Measurements from ENCODE around the gene C3orf22.
A peak's percentile ranks its signal among the peaks of the same experiment; 100 is the strongest.
"Not testable (repeated sequence)": the region's sequence is repeated elsewhere in the genome, so short reads cannot be mapped to it uniquely, and the experiment has no call there.

C3orf22 gene, protein sequence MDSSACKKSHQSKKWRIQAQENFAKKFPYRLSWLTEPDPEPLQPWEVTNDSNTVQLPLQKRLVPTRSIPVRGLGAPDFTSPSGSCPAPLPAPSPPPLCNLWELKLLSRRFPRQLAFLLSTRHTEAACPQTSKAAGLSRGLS

DNA sequence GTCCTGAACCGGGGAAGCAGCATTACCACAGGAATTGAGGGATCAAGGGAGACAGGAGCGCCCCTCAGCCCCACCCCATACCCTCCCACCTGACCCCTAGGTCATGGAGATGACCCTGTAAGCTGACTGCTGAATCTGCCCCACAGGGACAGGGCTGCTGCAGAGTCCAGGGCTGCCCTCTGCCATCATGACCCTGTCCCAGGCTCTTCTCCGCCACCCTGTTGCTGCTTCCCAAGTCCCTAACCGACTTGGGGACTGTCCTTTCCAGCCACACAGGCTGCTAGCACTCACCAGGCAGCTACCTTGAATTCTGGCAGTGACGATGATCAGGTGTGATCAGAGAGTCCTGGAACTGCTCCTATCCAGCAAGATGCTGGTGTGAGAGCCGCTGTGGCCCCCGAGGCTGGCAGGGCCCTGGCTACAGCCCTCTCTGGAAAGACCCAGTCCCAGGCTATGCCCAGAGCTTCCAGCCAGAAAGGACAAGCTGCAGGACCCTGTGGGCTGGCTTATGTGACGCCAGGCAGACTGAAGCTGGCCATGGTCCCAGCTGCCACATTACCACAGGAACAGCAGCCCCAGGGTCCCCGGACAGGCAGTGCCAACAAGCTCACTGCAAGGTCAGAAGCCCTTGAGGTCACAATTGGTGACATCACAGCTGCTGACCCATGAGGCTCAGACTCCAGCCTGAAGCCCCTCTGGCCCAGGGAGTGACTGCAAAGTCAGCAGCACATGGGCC, at the start of gene C3orf22:
Gene C3orf22, minus strand, starts transcription at position 597 of the 736 bp plus-strand sequence. CDS start 5,542 bp downstream, outside the sequence.
- no peak for DNase-seq

DNA sequence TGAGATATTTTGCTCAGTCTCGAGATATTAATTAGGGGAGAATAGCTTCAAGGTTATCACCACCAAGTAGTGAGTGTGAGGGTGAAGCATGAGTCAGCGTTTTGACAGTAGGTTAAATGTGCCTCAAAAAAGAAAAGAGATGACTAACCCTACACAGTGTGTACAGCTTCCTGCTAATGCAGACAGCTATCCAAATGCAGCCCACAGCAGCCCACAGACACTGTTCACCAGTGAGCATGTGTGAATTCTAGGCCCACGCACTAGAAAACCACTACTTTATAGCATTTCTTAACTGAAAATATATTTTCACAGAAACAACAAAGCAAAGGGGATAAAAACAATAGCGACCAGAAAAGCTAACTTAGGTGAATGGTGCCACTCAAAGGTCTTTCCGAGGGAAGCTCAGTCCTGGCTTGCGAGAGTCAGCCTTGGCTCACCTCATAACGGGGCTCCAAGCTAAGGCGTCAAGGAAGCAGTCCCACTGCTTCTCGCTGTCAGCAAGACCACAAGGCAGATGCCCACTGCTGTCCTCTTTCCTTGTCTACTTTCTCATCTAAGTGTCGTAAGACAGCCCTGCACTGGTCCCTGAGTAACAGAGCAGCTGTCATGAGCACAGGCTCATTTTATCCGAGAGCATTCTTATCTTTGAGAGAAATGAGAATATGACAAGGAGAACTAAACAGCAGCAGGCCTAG, 48.6 kb upstream of the C3orf22 start:
- peak; percentile 3 for DNase-seq

DNA sequence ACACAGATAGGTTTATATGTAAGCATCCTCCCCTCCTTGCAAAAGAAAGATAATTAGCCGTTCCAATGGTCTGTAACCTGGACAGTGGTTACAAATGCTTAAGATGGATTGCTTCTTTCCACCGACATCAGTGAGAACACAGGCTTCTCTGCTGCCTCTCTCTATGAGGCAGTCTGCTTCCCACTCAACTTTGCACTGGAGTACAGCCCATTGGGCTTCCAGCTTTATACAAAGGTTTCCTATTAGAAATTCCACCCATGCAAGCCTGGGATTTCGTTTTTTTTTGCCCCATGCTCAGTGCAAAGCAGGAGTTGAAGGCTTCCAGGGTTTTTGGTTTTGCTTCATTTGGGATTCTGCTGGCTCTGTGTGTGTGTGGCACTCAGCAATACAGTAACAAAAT, 47.3 kb upstream of the C3orf22 start:
- DNase-seq = no peak

DNA sequence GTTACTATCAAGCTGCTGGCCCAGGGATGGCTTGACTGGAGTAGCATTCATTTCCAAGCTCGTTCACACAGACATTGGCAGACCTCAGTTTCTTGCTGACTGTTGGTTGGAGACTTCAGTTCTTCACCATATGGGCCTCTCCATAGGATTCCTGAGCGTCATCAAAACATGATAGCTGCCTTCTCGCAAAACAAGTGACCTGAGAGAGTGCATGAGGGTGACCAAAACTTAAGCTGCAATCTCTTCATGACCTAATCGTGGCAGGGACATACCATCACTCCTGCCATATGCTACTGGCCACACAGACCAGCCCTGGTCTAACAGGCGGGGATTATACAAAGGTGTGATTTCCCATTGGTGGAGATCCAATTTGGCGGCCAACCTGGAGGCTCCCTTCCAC, 46.0 kb upstream of the C3orf22 start:
- DNase-seq = no peak

DNA sequence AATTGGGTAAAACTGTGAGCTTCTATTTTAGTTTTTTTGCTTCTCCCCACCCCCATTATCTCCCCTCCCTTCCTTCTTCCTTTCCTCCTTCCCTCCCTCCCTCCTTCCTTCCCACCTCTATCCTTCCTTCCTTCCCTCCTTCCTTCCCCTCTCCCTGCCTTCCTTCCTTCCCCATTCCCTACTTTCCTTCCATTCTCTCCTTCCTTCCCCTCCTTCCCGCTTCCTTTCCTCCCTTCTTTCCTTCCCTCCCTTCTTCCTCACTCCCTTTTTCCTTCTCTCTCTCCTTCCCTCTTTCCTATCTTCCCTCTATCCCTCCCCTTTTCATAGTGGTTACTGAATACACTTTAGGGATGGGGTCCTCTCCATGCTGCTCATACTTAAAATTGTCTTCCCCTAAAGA, 40.4 kb upstream of the C3orf22 start:
- DNase-seq = no peak

DNA sequence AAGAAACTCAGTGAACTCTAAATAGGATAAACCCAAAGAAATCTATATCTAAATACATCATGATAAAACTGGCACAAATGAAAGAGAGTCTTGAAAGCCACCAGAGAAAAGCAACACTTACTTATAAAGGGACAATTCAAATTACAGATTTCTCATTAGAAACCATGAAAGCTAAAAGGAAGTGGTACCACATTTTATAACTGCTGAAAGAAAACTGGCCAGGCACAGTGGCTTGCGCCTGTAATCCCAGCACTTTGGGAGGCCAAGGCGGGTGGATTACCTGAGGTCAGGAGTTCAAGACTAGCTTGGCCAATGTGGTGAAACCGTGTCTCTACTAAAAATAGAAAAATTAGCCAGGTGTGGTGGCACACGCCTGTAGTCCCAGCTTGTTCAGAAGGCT, 36.7 kb upstream of the C3orf22 start:
- not testable (repeated sequence) for DNase-seq

DNA sequence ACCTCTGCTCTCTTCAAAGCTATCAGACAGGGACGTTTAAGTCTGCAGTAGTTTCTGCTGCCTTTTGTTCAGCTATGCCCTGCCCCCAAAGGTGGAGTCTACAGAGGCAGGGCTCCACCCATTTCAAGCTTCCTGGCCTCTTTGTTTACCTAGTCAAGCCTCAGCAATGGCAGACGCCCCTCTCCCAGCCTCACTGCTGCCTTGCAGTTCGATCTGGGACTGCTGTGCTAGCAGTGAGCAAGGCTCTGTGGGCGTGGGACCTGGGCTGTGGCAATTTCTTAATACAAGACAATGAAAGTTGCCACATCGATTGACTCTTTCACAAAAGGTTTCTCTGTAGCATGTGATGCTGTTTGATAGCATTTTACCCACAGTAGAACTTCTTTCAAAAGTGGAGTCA, 32.8 kb upstream of the C3orf22 start:
- not testable (repeated sequence) for DNase-seq

DNA sequence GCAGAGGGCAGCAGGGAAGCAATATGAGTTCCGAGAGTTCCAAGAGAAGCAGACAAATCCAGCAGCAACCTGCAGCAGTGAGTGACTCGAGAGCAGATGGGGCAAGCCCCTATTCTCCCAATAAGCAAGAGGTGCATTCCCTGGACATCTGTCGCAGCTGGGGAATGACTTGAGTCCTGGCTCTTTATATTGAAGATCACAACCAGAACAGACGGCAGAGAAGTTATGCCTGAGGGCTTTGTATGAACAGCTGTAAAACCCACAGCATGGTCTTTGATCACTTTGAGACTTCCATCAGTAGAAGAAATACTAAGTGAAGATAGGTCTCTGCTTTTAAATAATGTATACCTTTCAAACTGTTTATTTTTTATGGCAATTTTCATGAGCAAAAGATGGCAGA, 23.6 kb upstream of the C3orf22 start:
- no peak for DNase-seq

DNA sequence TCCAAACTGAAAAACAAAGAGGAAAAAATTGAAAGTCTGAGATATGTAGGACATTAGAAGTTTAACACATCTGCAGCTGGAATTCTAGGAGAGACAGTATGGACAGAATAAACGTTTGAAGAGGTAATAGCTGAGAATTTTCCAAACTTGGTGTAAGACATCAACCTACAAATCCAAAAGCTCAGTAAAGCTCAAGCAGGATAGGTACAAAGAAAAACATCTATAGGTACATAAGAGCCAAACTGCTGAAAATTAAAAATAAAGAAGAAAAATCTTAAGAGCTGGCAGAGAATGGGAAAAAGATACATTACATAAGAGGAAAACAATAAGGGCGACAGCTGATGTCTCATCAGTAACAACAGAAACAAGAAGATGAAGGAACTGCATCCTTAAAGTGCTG, 22.8 kb upstream of the C3orf22 start:
- no peak for DNase-seq

DNA sequence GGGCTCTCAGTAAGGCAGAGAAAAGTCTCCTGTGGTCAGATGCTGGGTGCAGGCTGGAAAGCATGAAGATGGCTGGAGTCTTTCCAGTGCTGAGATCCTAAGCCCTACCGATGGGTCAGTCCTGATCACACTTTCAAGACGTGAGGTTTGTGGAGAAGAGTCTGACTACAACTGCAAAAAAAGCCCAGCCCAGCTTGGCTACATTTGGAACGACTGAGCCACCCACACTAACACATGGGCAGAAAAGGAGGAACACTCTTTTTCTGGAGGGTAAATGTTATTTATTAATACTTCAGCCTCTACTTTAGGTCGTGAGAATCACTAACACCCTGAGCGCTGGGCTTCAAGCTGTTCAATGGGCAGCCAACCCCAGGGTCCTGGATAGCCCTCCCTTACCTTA, 22.0 kb upstream of the C3orf22 start:
- no peak for DNase-seq

DNA sequence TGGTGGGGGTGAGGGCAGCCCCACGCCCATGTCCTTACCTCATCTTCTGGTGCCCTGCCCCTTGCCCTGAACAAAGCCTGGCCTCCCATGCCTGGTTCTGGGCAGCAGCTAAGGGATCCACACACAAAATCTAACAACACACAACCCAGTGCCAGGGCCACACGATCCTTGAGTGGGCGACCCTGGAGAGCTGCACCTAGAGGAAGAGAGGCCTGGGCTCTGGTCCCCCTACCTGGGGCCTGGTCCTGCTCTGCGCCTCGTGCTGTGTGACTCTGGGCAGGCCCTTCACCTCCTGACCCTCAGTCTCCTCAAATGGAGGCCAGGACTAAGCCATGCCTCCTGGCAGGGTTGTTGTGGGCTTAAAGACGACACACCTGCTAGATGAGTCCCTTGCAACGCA, 20.0 kb upstream of the C3orf22 start:
- no peak for DNase-seq

DNA sequence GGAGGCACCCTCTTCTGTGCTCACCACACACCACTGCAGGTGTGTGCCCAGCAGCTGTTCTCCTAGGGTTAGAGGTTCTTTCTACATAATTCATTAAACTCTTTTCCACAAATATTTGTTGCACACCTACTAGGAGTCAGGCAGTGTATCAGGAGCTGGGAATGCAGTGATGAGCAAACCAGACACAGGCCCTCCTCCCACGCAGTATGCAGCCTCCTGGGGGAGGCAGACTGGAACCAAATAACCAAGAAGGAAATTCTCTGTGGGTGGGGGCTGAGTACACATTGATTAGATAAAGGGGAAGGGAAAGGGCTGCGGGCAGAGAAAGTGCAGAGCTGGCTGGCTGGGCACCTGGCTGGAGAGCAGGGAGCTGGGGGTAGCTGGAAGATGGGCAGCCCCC, 18.5 kb upstream of the C3orf22 start:
- DNase-seq = no peak

DNA sequence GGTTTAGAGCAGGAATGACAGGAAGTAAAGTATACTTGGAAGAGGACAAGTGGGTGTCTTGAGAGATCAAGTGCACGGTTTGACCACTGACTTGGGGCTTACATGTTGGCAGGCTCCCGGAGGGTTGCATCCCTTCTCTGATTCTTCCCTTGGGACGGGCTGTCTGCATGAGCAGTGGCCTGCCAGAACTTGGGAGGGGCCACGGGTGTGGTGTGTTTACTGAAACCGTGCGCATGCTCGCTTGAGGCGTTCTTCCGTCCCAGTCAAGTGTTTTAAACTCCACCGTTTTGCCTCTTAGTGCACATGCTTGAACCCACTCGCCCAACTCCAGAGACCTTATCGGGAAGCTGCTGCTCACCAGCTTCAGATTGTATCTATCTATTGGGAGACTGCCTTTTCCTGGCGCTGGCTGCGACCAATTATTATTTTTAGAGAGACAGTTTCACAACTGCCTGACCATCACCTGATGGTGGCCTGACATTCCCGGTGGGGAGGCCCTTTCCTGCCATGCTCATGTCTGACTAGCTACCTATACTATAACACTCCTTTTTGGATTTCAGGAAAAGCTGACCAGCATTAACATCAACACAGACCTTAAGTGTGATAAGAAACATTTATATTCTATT, 14.9 kb upstream of the C3orf22 start:
- DNase-seq = no peak

DNA sequence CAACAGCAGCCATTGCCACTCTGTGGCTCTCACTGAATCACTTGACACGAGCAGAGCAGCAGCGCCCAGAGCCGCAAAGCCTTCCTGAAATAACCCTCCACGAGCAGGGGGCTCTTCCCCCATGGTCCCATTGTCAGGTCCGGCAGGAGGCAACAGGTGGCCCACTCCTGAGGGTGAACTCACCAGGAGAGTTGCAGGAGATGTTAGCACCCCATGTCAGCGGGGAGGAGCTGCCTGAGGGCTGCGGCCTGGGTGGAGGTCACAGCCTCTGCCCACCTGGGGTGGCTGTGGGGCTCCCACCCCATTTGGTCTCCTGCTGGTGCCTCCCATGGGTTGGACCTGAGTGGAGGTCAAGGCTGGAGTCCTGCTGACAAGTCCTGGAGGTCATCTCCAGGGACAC, 12.3 kb upstream of the C3orf22 start:
- no peak for DNase-seq

DNA sequence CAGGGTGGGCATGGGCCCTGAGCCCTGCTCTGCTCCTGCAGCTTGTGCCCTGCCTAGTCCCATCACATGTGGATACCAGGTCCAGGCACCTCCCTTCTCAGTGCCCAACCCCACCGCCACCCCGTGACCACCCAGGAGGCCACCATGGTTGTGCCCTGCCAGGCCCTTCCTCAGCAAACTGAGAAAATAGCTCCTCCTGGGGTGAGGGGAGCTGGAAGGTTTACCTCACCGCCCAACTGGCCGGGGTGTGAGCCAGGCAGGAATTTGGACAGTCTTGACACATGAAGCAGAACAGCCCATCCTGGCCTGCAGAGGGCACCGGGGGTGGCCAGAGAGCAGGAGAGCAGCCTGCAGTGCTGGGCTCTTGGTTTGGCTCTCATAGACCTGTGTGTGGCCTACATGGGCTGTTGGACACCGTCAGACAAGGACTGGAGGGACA, 11.4 kb upstream of the C3orf22 start:
- DNase-seq = no peak

DNA sequence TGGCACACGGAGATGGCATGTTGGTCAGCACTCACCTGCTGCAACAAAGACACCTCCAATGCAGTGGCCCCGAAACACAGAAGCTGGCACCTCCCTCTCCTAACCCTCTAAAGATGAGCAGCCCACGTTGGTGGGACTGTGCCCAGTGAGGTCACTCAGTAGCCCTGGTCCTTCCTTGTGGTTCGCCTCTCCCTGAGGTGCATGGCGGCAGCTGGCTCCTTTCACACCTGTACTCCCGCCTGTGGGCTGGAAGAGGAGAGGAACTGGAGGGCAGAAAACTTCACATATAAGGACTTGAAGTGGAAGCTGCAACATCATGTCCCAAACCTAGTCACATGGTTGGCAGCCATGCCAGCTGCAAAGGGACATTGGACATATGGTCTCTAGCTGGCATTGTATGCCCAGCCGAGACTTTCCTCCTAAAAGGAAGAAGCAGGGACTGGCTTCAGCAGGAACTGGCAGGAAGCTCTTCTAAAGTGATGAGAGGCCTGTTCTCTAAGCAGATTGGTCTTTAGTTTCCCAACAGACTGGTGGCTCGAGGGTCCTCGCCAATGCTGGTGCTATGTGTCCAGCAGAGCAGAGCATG, 10.8 kb upstream of the C3orf22 start:
- DNase-seq = no peak

DNA sequence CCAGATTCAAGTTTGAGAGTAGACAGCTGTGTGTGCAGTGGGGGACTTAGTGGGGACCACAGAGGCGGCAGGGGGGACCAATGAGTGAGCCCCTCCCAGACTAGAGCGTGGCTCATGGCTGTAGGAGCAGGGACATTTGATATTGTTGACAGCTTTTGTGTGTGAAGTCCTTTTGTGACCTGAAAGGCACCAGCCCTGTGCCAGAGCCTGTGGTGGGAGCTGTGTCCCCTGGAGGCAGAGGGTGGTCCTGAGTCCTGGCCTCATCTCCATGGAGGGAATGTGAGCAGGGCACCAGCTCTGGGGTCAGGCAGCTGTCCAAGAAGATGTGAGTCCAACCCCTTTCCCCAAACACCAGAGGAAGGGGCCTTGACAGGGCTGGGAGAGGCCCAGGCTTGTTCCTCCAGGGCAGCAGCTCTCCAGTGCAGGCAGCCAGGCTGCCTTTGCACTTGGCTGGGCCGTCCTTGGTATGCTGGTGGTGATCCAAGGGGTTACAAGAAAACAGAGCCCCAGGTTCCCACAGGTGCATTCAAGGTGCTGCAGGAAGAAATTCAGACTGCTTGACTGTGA, 10.1 kb upstream of the C3orf22 start:
- DNase-seq = no peak

DNA sequence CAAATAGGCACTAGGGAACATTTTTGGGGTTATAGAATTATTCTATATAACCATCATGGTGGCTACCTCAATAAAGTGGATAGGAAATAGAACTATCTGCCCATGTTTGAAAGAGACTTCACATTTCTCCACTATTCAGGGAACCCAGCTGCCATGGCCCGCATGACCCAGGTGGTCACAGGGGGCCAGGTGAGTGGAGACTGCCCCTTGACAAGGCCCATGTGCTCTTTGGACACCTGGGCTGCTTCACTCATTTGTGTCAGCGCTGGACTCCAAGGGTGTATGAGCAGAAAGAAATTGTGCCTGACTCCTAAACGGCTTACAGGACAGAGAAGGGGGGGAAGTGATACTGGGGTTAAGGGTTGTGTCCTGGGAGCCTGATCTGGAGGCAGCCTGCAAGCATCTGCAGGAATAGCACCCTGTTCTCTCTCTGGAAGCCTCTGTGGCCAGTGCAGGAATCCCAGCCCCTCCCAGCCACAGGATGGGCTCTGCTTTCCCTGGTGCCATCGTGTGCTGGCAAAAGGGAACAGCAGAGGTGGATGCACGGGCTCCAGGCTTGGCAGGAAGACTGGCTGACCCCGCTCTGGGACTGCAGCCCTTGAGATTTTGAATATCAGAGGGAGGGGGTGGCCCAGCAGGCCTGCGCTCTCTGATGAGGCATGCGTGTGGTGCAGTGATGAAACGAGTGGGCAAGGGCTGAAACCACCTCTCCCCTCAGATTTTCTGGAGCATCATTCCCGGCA, 9.1 kb upstream of the C3orf22 start:
- no peak for DNase-seq

DNA sequence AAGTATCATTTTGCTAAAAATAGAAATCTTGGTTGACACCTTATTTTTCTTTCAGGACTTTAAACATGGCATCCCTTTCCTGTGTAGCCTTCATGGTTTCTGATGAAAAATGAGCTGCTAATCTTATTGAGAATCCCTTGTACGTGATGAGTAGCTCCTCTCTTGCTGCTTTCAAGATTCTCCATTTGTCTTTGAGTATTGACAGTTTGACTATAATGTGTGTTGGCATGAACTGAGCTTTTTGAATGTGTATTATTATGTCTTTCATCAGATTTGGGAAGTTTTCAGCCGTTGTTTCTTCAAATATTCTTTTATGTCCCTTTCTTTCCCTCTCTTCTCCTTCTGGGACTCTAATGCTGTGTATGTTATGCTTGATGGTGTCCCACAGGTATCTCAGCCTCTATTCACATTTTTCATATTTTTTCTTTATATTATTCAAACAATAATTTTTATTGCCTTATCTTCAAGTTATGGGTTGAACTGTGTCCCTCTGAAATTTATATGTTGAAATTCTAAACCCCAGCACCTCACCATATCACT, 4.1 kb upstream of the C3orf22 start:
- no peak for DNase-seq

DNA sequence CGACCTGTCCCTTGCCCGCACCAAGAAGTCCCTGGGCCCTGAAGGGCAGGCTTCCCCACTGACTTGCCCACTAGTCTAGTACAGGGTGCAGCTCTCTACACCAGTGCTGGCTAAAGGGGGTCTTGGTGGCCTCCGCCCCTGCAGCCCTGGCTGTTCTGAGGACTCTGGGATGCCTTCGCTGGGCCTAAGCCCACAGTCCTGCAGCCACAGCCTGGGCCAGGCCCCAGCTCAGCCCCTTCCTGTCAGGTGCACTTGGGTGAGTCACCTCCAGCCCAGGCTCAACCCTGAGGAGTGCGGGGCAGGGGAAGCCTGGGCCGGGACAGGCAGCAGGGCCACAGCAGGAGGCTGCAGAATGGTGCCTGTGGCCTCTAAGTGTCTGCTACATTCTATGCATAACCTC, 971 bp downstream of the C3orf22 start:
- DNase-seq = no peak

DNA sequence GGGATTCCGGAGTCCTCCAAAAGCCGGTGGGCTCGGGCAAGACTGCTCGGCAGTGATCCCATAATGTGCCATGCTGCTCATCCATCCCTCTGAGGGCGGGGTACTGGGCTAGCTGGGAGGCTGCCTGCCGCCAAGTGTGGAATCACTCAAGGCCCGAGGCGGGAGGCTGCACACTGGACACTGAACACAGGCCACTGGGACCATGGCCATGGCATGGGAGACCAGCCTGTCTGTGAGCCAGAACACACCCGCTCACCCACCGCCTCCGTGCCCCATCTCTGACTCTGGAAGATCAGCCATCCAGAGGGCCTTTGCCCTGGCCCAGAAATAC, 1.4 kb downstream of the C3orf22 start:
- DNase-seq = no peak

Measured in KG1 (cell line).